ENCODE measurements around the gene MED13.

MED13 gene

DNA sequence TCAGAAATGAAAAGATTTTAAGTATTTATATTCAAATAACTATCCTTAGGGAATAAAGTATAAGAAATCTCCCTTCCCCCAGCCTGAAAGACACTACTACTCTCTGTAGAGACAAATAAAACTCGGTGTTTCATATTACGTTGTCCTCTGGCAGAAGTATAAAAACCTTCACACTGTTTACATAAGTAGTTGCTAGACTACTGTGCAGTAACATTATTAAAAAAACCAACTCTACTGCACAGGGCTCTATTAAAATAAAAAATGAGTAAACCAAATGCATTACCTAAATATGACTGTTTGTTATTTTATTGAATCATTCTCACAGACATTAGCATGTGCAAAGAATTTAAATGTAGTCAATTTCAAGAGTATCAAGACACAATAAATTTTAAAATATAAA lies 67.4 kb downstream of the MED13 start:
- peak overlapping the region; percentile 31 for H3K27ac ChIP-seq
- TF ChIP-seq, protein P1, sequence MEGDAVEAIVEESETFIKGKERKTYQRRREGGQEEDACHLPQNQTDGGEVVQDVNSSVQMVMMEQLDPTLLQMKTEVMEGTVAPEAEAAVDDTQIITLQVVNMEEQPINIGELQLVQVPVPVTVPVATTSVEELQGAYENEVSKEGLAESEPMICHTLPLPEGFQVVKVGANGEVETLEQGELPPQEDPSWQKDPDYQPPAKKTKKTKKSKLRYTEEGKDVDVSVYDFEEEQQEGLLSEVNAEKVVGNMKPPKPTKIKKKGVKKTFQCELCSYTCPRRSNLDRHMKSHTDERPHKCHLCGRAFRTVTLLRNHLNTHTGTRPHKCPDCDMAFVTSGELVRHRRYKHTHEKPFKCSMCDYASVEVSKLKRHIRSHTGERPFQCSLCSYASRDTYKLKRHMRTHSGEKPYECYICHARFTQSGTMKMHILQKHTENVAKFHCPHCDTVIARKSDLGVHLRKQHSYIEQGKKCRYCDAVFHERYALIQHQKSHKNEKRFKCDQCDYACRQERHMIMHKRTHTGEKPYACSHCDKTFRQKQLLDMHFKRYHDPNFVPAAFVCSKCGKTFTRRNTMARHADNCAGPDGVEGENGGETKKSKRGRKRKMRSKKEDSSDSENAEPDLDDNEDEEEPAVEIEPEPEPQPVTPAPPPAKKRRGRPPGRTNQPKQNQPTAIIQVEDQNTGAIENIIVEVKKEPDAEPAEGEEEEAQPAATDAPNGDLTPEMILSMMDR (IDR thresholded peaks at IDR 0.05), result no peak
- TF ChIP-seq ZFX (IDR thresholded peaks at IDR 0.05; ENCODE audit: borderline replicate concordance), result no peak

DNA sequence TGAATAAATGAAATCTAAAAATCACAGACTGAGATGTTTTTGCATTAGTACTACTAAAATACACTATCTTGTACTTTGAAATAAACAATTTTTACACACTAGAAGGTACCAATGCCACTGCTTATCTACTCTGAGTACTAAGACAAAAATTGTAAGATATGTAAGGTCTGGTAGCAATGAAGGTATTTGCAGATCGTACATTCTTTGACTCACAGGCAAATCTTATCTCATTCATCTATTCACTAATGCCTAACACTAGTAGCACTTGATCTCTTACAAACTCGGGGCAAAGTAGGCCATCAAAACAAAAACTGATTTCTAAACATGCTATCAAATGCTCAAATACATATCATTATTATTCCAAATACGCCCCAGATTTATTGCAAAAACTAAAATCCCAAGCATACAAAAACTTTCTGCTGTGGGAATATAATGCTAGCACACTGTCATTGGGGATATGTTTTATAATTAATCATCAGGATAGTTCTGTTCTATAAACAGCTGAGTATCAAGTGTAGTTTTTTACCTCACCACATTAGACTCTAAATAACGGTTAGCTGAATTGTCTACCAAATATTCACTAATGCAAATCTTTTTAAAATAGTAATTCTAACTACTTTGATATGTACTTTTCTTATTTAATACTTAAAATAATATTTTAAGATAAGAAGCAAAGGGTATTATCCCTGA lies 68.0 kb downstream of the MED13 start:
- peak overlapping the region; percentile 31 for H3K27ac ChIP-seq
- TF ChIP-seq, protein P1 (IDR thresholded peaks at IDR 0.05), result no peak
- no peak for TF ChIP-seq ZFX (IDR thresholded peaks at IDR 0.05; ENCODE audit: borderline replicate concordance)

DNA sequence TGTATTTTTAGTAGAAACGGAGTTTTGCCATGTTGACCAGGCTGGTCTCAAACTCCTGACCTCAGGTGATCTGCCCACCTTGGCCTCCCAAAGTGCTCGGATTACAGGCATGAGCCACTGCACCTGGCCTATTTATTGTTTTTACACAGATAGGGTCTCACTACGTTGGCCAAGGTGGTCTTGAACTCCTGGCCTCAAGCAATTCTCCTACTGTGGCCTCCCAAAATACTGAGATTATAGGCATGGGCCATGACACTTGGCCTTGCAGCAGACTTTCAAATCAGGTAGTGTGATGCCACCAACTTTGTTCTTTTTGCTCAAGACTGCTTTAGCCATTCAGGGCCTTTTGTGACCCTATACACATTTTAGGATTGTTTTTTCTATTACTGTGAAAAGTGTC lies 75.6 kb downstream of the MED13 start:
- TF ChIP-seq, protein P1 (IDR thresholded peaks at IDR 0.05), result no peak
- TF ChIP-seq ZFX (IDR thresholded peaks at IDR 0.05; ENCODE audit: borderline replicate concordance), result no peak

GRCh38 chr17:61986898-61987297 lies 78.2 kb downstream of the MED13 start:
- TF ChIP-seq ZFX (IDR thresholded peaks at IDR 0.05; ENCODE audit: borderline replicate concordance), result no peak
- TF ChIP-seq, protein P1 (IDR thresholded peaks at IDR 0.05), result no peak
- H3K27ac ChIP-seq, result no peak overlapping the region

More for the DNA sequence above, 75.6 kb downstream of the MED13 start:
- H3K27ac ChIP-seq, result no peak overlapping the region

DNA sequence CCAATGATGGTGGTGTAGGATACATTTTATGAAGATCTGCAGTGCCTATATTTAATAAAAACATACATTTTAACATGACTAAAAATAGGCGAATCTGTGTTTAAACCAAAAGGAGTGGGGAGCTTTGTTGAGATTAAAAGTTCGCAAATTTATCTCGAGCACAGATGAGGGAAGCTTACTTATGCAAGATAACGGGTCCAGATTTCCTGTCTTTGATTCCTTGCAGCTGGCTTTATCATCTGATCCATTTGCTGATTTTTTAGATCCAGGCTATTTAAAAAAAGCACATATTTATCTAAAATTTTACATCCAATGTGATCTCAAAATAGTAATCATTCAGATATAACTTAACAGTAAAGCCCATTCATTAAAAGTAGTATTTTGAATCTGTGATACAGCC lies 80.3 kb downstream of the MED13 start:
- TF ChIP-seq ZFX (IDR thresholded peaks at IDR 0.05; ENCODE audit: borderline replicate concordance), result no peak
- TF ChIP-seq, protein P1 (IDR thresholded peaks at IDR 0.05), result no peak
- no peak overlapping the region for H3K27ac ChIP-seq

DNA sequence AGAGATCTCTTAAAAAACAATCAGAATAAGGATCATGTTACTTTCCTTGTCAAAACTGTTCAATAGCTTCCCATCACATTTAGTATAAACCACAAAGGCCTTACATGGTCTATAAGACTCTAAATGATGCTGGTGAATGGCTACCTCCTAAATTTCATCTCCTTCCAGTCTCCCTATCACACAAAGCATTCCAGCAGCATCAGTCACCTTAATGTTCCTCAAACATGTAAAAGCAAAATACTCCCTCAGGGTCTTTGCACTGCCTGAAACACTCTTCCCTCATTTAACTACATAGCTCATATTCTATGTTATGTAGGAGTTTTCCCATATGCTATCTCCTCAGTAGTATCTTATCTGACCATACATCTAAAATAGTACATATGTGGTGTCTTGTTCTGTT lies 83.8 kb downstream of the MED13 start:
- no peak for TF ChIP-seq ZFX (IDR thresholded peaks at IDR 0.05; ENCODE audit: borderline replicate concordance)
- TF ChIP-seq, protein P1 (IDR thresholded peaks at IDR 0.05), result no peak
- H3K27ac ChIP-seq, result no peak overlapping the region

DNA sequence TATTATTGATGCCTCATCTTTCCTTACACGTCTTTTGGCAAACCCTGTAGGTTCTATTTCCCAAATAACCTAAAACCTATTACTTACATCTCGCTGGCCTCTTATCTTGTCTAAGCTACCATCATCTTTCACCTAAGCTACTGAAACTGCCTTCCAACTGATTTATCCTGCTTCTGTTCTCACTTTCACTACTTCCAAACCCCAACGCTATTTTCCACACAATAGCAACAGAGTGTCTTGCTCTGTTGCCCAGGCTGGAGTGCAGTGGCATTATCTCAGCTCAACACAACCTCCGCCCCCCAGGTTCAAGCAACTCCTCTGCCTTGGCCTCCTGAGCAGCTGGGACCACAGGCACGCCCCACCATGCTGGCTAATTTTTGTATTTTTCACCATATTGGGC lies 84.5 kb downstream of the MED13 start:
- TF ChIP-seq ZFX (IDR thresholded peaks at IDR 0.05; ENCODE audit: borderline replicate concordance), result no peak
- TF ChIP-seq, protein P1 (IDR thresholded peaks at IDR 0.05), result no peak
- no peak overlapping the region for H3K27ac ChIP-seq

Data from 22Rv1 (cell line).